Activated naive CD8-positive, alpha-beta T cell treated with anti-CD3 and anti-CD28 coated beads, Interleukin-2, amount 50 U/mL, for 24 hours (primary cell): Measurements from ENCODE around the gene LRRC45.

Source experiments
- ATAC-seq: fragments of 150-1000 bp; cut with Tn5 transposase; one replicate; pipeline ENCODE4 v1.10.0; 2021
- DNase-seq: peaks from one replicate; pipeline ENCODE4 v3.0.0; 2021
- H3K27ac Mint-ChIP-seq: one replicate; pipeline ENCODE4 v1.8.0; 2021; ENCODE audit warnings: mild to moderate bottlenecking, mixed read lengths
- H3K27me3 Mint-ChIP-seq: one replicate; pipeline ENCODE4 v1.8.0; 2021; ENCODE audit warnings: mixed read lengths
- H3K36me3 Mint-ChIP-seq: one replicate; pipeline ENCODE4 v1.8.0; 2021; ENCODE audit warnings: low read depth, mixed read lengths
- H3K4me1 Mint-ChIP-seq: one replicate; pipeline ENCODE4 v1.8.0; 2021; ENCODE audit warnings: mixed read lengths
- H3K4me3 Mint-ChIP-seq: one replicate; pipeline ENCODE4 v1.8.0; 2021; ENCODE audit warnings: mild to moderate bottlenecking, moderate library complexity, mixed read lengths
- H3K9me3 Mint-ChIP-seq: one replicate; pipeline ENCODE4 v1.8.0; 2021; ENCODE audit warnings: mixed read lengths

LRRC45 gene

GRCh38 chr17:82059272-82060000, 36.3 kb downstream of the LRRC45 start:
- H3K4me1 Mint-ChIP-seq, result peaks cover 6% of the 10 kb centered on the region
- no peak overlapping the region for H3K4me3 Mint-ChIP-seq
- ATAC-seq, result no peak
- no peak overlapping the region for H3K27ac Mint-ChIP-seq
- no peaks in the 10 kb centered on the region for H3K27me3 Mint-ChIP-seq
- H3K36me3 Mint-ChIP-seq, result peaks cover 7% of the 10 kb centered on the region
- no peaks in the 10 kb centered on the region for H3K9me3 Mint-ChIP-seq
- no peak for DNase-seq

GRCh38 chr17:82060001-82060380, 36.9 kb downstream of the LRRC45 start:
- Mint-ChIP-seq H3K4me3 (no peak overlapping the region), H3K4me1 (peaks cover 7% of the 10 kb centered on the region), H3K27ac (no peak overlapping the region), H3K9me3 (no peaks in the 10 kb centered on the region), H3K27me3 (no peaks in the 10 kb centered on the region), H3K36me3 (peaks cover 7% of the 10 kb centered on the region)
- ATAC-seq, result no peak
- DNase-seq, result no peak

DNA sequence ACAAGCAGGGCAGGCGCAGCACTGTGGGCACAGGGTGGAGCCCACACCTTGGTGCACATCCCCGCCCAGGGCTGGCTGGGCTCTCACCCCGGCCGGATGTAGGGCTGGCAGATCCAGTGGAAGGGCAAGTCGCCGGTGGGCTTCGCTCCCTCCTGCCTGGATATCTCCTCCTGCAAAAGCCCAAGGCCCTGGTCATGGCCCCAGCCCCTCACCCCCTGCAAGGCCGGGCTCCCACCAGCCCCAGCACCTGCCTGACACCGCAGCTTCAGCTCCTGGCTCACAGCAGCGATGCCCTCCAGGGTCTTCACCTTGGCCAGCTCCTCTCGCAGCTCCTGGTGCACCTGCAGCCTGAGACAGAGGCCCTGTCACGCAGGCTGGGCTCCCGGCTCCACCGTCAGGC, 37.5 kb downstream of the LRRC45 start:
- Mint-ChIP-seq H3K27me3 (no peaks in the 10 kb centered on the region), H3K27ac (no peak overlapping the region), H3K4me1 (peaks cover 7% of the 10 kb centered on the region)

DNA sequence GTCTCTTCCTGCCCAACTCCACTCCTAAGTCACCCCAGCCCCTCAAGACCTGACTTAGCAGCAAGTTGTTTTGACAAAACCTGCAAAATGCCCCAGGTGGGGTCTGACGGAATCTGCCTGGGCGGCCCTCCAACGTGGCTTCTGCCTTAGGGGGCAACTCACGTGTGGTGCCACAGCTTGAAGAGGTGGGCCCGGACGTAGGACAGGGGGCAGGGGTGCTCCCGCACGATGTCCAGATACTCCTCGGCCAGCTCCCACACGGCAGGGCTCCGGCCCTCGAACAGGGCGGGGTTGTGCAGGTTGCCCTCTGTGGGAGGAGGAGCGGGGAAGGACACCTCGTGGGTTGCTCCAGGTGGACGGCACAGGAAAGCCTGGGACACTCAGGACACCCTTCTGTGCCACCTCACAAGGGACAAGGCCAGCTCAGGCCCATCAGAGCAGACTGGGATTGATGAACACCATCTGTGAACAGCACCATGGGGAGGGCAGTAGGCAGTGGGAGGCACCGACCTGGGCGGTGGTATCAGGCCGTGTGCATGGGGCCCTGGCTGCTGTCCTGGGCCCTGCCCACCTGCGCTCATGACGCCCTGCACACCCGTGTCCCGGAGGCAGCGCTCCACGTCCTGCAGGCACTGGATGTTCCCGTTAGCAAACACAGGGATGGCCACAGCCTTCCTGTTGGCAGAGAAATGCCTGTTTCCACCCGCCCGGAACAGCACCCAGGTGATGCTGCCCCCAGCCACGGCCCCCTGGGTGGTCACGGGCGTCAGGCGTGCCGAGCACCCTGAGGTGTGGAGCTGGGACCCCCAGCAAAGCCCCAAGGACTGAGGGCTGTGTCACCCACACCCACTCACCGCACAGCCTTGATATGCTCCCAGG, 38.2 kb downstream of the LRRC45 start:
- ATAC-seq (no peak), DNase-seq (no peak)
- no peaks in the 10 kb centered on the region for H3K27me3 Mint-ChIP-seq
- H3K36me3 Mint-ChIP-seq, result peaks cover 5% of the 10 kb centered on the region
- no peaks in the 10 kb centered on the region for H3K9me3 Mint-ChIP-seq
- H3K4me3 Mint-ChIP-seq, result no peak overlapping the region
- H3K4me1 Mint-ChIP-seq, result peaks cover 11% of the 10 kb centered on the region
- H3K27ac Mint-ChIP-seq, result no peak overlapping the region

More for the DNA sequence above, 37.5 kb downstream of the LRRC45 start:
- DNase-seq, result no peak
- ATAC-seq, result no peak
- peaks cover 7% of the 10 kb centered on the region for H3K36me3 Mint-ChIP-seq
- no peak overlapping the region for H3K4me3 Mint-ChIP-seq
- H3K9me3 Mint-ChIP-seq, result no peaks in the 10 kb centered on the region

DNA sequence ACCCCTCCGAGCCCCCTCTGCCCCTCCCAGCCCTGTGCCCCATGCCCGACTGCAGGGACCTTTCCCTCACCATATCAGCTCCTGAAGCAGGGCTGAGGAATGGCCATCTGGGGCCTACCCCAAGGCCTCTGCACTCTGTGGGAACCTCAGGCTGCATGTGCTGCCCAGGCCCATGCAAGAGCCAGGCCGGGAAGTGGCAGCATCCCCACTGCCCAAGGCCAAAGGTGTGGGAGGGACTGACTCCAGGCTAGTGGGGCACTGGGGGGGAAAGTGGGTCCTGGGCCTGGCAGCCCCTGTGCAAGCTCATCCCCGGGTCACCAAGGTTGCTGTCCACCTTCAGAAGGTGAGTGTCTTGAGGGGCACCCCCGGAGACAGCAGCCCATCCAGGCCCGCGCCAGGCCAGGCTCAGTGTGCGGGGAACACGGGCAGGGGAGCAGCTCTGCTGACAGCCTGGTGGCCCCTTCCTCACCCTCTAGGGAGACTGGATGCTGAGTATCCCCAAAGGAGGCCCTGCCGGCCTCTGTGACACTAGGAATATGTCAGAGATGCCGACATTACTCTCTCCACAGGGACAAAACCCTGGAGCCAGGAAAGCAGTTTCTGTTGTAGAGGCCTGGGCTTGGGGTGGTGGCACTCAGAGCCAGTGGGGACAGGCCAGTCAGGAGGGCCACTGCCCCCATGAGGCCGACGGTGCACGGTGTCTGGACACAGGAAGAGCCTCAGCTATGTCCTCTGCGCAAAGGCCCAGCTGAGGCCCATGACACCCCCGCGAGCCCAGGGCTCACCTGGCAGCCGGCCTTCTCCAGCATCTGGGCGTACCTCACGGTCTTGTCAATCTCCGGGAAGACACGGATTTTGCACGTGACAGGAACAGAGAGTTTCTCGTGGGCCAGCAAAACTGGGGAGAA, 39.2 kb downstream of the LRRC45 start:
- H3K4me1 Mint-ChIP-seq, result peaks cover 16% of the 10 kb centered on the region
- H3K36me3 Mint-ChIP-seq, result peaks cover 5% of the 10 kb centered on the region
- no peak overlapping the region for H3K4me3 Mint-ChIP-seq
- H3K27me3 Mint-ChIP-seq, result no peaks in the 10 kb centered on the region
- no peak overlapping the region for H3K27ac Mint-ChIP-seq
- no peak for DNase-seq
- no peaks in the 10 kb centered on the region for H3K9me3 Mint-ChIP-seq
- no peak for ATAC-seq

DNA sequence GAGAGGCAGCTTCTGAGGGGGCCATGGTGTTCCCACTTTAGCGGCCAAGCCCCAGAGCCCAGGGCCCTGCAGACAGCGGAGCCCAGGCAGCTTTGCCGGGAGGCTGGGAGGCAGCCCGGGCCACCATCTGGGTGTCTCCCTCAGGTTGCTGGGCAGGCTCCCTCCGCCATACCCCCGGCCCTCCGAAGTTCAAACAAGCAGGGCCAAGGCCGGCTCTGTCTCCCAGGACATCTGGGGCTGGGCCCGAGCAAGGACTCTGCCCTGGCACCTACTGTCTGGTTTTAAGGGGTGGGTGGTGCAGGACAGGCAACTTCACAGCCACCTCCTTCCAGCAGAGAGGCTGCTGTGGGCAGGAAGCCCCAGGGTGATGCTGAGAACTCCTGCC, 39.9 kb downstream of the LRRC45 start:
- no peak for DNase-seq
- Mint-ChIP-seq H3K27ac (no peak overlapping the region), H3K36me3 (peaks cover 2% of the 10 kb centered on the region), H3K9me3 (no peaks in the 10 kb centered on the region), H3K4me3 (no peak overlapping the region), H3K4me1 (peaks cover 16% of the 10 kb centered on the region), H3K27me3 (no peaks in the 10 kb centered on the region)
- ATAC-seq, result no peak

GRCh38 chr17:82063424-82064415, 40.6 kb downstream of the LRRC45 start:
- Mint-ChIP-seq H3K4me3 (peak overlapping the region; percentile 74), H3K9me3 (no peaks in the 10 kb centered on the region), H3K4me1 (peaks cover 16% of the 10 kb centered on the region), H3K27me3 (no peaks in the 10 kb centered on the region), H3K36me3 (peaks cover 2% of the 10 kb centered on the region), H3K27ac (peak overlapping the region; percentile 71)
- no peak for DNase-seq
- no peak for ATAC-seq

DNA sequence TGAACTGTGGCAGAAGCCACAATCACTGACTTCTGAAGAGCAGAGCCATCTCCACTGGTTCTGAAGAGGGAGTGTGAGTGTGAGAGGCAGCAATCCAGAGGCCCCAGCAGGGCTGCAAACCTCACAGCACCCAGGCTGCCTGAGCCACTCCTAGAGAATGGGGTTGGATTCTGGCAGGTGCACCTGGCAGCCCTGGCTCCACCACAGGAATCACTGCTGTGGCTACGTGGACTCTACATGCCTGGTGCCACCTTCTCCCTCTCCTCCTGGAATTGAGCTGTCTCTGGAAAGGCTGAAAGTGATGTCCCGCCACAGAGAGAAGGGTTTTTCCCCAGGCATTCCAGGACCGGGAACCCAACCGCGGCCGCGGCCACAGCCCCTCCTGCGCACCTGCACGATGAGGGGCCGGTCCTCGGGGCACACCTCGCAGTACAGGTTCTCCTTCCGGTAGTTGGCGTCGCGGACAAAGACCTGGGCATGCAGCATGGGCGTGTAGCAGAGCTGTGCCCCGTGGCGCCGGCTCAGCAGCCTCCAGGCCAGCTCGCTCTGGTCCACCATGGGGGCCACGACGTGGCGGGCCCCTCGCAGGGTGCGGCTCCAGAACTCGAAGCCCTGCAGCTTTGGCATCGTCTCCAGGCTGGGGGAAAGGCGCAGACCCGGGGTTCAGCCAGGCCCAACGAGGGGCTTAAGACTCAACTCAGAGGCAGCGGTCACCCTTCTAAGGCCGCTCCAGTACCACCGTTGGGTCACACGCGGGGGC, 41.5 kb downstream of the LRRC45 start:
- Mint-ChIP-seq H3K27me3 (no peaks in the 10 kb centered on the region), H3K36me3 (peaks cover 2% of the 10 kb centered on the region), H3K9me3 (no peaks in the 10 kb centered on the region), H3K4me1 (peaks cover 16% of the 10 kb centered on the region), H3K27ac (peak overlapping the region; percentile 71), H3K4me3 (peak overlapping the region; percentile 74)
- no peak for ATAC-seq
- DNase-seq, result no peak

DNA sequence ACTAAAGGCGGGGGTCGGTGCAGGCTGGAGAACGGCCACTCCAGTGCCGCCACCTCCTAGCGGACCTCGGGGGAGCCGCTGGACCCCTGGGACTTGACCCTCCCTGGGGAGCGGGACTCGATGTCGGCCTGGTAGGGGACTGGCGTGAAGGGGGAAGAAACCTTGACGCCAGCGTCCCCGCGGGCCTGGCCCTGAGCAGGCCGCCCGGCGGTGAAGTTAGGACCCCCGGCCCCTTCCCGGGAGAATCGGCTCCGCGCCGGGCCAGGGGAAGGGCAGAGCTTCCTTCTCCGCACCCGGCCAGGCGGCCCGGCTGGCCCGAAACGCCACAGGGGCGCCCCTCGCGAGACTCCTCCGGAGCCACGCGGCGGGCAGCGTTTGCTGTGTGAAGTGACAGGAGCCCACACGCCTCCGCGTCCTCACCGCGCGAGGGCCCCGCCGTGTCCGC, 42.1 kb downstream of the LRRC45 start:
- Mint-ChIP-seq H3K36me3 (peaks cover under 1% of the 10 kb centered on the region), H3K27me3 (no peaks in the 10 kb centered on the region), H3K9me3 (no peaks in the 10 kb centered on the region), H3K27ac (peak overlapping the region; percentile 31), H3K4me1 (peaks cover 16% of the 10 kb centered on the region), H3K4me3 (peak overlapping the region; percentile 74)
- DNase-seq, result peak; percentile 29
- ATAC-seq, result peak; percentile 35

DNA sequence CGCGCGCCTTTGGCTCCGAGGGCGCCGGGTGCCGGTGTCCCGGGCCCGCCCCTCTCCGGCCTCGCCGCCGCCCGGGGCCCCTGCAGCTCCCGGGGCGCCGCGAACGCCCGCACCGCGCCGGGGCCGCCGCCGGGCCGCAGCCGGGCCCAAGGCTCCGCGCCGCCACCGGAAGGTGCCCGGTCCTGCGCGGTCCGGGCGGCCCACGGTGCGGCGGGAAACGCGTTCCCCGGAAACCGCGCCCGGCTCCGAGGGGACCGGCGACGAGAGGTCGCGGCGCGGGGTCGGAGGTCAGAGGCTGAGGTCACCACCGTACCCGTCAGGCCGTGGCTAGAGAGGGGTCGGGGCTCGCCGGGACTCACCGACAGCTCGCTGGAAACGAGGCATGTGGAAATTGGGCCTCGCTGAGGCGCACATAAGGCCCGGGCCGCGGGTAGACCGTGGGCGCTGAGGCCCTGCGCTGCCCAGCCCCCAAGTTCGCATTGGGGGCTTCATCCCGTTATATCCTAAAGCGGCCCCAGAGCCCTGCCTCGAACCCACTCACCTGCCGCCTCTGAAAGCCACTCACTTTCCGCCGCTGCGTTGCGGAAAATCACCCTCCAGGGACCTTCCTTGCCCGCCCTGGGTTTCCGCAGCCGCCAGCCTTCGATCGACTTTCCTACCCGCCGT, 42.7 kb downstream of the LRRC45 start, which contains the start of gene DUS1L:
Gene DUS1L, minus strand, starts transcription at position 167 of the 666 bp plus-strand sequence. CDS start 745 bp downstream, outside the sequence.
- Mint-ChIP-seq H3K27ac (peak within 1 kb of the TSS; percentile 87), H3K27me3 (no peaks in the 10 kb centered on the region)
- peak; percentile 77 for ATAC-seq

GRCh38 chr17:82070611-82071010, 47.5 kb downstream of the LRRC45 start:
- ATAC-seq (no peak), DNase-seq (no peak)
- no peaks in the 10 kb centered on the region for H3K36me3 Mint-ChIP-seq
- no peak overlapping the region for H3K4me3 Mint-ChIP-seq
- peaks cover 9% of the 10 kb centered on the region for H3K4me1 Mint-ChIP-seq
- no peaks in the 10 kb centered on the region for H3K27me3 Mint-ChIP-seq
- H3K27ac Mint-ChIP-seq, result no peak overlapping the region
- H3K9me3 Mint-ChIP-seq, result no peaks in the 10 kb centered on the region

More for the DNA sequence above, 42.7 kb downstream of the LRRC45 start, which contains the start of gene DUS1L:
- Mint-ChIP-seq H3K4me1 (peaks cover 16% of the 10 kb centered on the region), H3K4me3 (peak within 1 kb of the TSS; percentile 83), H3K36me3 (no peaks in the 10 kb centered on the region), H3K9me3 (no peaks in the 10 kb centered on the region)
- peak; percentile 81 for DNase-seq

GRCh38 chr17:82072827-82073226, 49.7 kb downstream of the LRRC45 start:
- no peak for DNase-seq
- no peaks in the 10 kb centered on the region for H3K27me3 Mint-ChIP-seq
- no peak overlapping the region for H3K27ac Mint-ChIP-seq
- H3K4me1 Mint-ChIP-seq, result no peaks in the 10 kb centered on the region
- no peak overlapping the region for H3K4me3 Mint-ChIP-seq
- no peak for ATAC-seq
- H3K9me3 Mint-ChIP-seq, result no peaks in the 10 kb centered on the region
- H3K36me3 Mint-ChIP-seq, result no peaks in the 10 kb centered on the region
